RWPE2 (cell line): ENCODE measurements around the gene ELOA.
"Not testable (repeated sequence)": the region's sequence is repeated elsewhere in the genome, so short reads cannot be mapped to it uniquely, and the experiment has no call there.

Source experiments
- ATAC-seq: fragments of 200-7000 bp; cut with Tn5 transposase; 3 replicates; pipeline ENCODE4 v1.9.1; 2021; ENCODE audit warnings: low read depth
- DNase-seq: peaks from one replicate; pipeline ENCODE4 v3.0.0-alpha.2; 2020; ENCODE audit warnings: low spot score
- H3K27ac ChIP-seq: fragments of 450-650 bp; 2 replicates; pipeline ENCODE4 v1.5.1; 2017; ENCODE audit warnings: mild to moderate bottlenecking; ENCODE audit not compliant: poor library complexity, severe bottlenecking
- H3K27me3 ChIP-seq: fragments of 250-450 bp; sonication (Bioruptor Pico); 2 replicates; pipeline ENCODE4 v1.5.1; 2021; ENCODE audit warnings: mild to moderate bottlenecking, moderate library complexity; ENCODE audit not compliant: insufficient read depth, poor library complexity, severe bottlenecking
- H3K36me3 ChIP-seq: fragments of 250-450 bp; sonication (Bioruptor Pico); 2 replicates; pipeline ENCODE4 v1.5.1; 2020; ENCODE audit warnings: low read depth, mild to moderate bottlenecking, moderate library complexity
- H3K4me1 ChIP-seq: fragments of 250-450 bp; sonication (Bioruptor Pico); 2 replicates; pipeline ENCODE4 v1.5.1; 2021; ENCODE audit warnings: mild to moderate bottlenecking, moderate library complexity; ENCODE audit not compliant: insufficient read depth, poor library complexity, severe bottlenecking
- H3K4me3 ChIP-seq: fragments of 250-450 bp; sonication (Bioruptor Pico); 2 replicates; pipeline ENCODE4 v1.5.1; 2021; ENCODE audit warnings: mild to moderate bottlenecking, moderate library complexity; ENCODE audit not compliant: severe bottlenecking
- H3K9me3 ChIP-seq: fragments of 250-450 bp; sonication (Bioruptor Pico); 2 replicates; pipeline ENCODE4 v1.5.1; 2021; ENCODE audit warnings: mild to moderate bottlenecking, moderate library complexity; ENCODE audit not compliant: severe bottlenecking
- TF ChIP-seq, protein P1 (sequence below): fragments of 450-650 bp; IDR thresholded peaks from one replicate; pipeline ENCODE4 v1.5.1; 2017; ENCODE audit warnings: mild to moderate bottlenecking, moderate library complexity; ENCODE audit not compliant: poor library complexity, severe bottlenecking

ELOA gene

GRCh38 chr1:23732363-23733224 is 10.7 kb upstream of the ELOA start:
- Histone ChIP-seq H3K27ac (no peak overlapping the region), H3K9me3 (no peaks in the 10 kb centered on the region), H3K36me3 (no peaks in the 10 kb centered on the region), H3K27me3 (no peaks in the 10 kb centered on the region), H3K4me3 (no peak overlapping the region), H3K4me1 (no peaks in the 10 kb centered on the region)
- ATAC-seq (0 out of 3 replicates have a peak, but pooled peaks have one; percentile 31), DNase-seq (no peak)
- TF ChIP-seq, protein P1, sequence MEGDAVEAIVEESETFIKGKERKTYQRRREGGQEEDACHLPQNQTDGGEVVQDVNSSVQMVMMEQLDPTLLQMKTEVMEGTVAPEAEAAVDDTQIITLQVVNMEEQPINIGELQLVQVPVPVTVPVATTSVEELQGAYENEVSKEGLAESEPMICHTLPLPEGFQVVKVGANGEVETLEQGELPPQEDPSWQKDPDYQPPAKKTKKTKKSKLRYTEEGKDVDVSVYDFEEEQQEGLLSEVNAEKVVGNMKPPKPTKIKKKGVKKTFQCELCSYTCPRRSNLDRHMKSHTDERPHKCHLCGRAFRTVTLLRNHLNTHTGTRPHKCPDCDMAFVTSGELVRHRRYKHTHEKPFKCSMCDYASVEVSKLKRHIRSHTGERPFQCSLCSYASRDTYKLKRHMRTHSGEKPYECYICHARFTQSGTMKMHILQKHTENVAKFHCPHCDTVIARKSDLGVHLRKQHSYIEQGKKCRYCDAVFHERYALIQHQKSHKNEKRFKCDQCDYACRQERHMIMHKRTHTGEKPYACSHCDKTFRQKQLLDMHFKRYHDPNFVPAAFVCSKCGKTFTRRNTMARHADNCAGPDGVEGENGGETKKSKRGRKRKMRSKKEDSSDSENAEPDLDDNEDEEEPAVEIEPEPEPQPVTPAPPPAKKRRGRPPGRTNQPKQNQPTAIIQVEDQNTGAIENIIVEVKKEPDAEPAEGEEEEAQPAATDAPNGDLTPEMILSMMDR = no peak

- not testable (repeated sequence) for H3K4me3 ChIP-seq, H3K4me1 ChIP-seq, H3K27me3 ChIP-seq
Observed at GRCh38 chr1:23733281-23733680, 10.0 kb upstream of the ELOA start.

GRCh38 chr1:23736437-23737134 is 6.7 kb upstream of the ELOA start:
- TF ChIP-seq, protein P1 = no peak
- Histone ChIP-seq H3K4me3 (no peak overlapping the region), H3K27ac (no peak overlapping the region), H3K4me1 (no peaks in the 10 kb centered on the region), H3K9me3 (no peaks in the 10 kb centered on the region), H3K27me3 (no peaks in the 10 kb centered on the region), H3K36me3 (no peaks in the 10 kb centered on the region)
- DNase-seq = no peak
- no peak for ATAC-seq

More at GRCh38 chr1:23733281-23733680, 10.0 kb upstream of the ELOA start:
- not testable (repeated sequence) for ATAC-seq, H3K9me3 ChIP-seq, H3K36me3 ChIP-seq, DNase-seq, H3K27ac ChIP-seq

- Histone ChIP-seq H3K9me3 (no peaks in the 10 kb centered on the region), H3K27me3 (no peaks in the 10 kb centered on the region), H3K36me3 (peaks cover 15% of the 10 kb centered on the region), H3K4me3 (no peak overlapping the region), H3K4me1 (peaks cover 16% of the 10 kb centered on the region), H3K27ac (peak overlapping the region; percentile 58)
- DNase-seq = no peak
- no peak for ATAC-seq
- TF ChIP-seq, protein P1 = no peak
Observed at GRCh38 chr1:23741609-23742008, 1.7 kb upstream of the ELOA start.

DNA sequence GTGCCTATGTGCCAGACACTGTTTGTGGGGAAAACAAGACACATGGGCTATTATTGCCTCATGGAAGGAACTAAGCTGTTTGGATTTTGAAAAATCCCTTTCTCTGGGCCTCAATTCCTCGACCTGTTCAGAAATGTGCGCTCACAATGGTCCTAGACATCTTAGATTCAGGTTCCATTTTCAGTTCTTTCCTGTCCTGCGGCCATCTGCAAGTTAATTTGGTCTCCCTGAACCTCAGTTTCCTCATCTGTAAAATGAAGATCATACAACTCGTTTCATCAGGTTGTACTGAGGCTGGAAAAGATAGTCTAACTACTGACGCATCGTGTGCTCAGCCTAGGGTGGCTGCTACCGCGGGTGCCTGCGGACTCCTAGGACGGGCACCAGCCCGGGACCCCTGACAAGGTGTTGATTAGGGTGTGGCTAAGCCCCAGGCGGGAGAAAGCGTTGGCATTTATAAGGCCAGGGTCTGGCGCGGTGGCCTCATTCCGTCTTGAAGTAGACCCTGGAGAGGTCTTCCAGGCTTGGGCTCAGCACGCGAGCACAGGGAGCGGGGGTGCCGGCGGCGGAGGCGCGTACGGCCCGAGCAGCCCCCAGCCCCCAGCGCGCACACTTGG is 493 bp upstream of the ELOA start:
- Histone ChIP-seq H3K9me3 (no peaks in the 10 kb centered on the region), H3K36me3 (peaks cover 24% of the 10 kb centered on the region), H3K4me3 (peak overlapping the region; percentile 89), H3K27ac (peak overlapping the region; percentile 58), H3K4me1 (peaks cover 16% of the 10 kb centered on the region), H3K27me3 (no peaks in the 10 kb centered on the region)
- ATAC-seq (peak; percentile 22), DNase-seq (no peak)
- TF ChIP-seq, protein P1 = no peak
